ENCODE measurements around the gene DNAH6. TPM values are rescaled to one million over a fixed set of nuclear protein-coding genes. Genes with fewer than 3 reads are reported as not detected.

The DNAH6 gene
- total RNA-seq, 1 experiment from 2014 or later = 1.6 TPM

DNA sequence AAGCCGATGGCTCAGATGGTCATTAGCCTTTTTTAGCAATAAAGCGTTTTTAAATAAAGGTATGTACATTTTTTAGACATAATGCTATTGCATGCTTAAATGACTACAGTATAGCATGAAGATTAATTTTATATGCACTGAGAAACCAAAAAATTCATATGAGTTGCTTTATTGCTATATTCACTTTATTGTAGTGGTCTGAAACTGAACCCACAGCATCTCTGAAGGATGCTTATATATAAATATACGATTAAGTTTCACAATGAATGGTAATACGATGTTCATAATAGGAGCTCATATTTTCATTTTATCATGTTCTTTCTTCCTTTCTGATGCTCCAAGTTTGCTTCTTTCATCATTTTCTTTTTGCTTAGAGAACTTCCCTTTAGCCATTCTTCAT is 132.8 kb downstream of the DNAH6 start:
- POLR2A ChIA-PET = no interaction called here
- no TSS peak for BruUV-seq (replicated peaks)
- Histone ChIP-seq H3K79me2 (ENCODE audit: insufficient read depth, low read length) (no peaks in the 10 kb centered on the region), H3K9me2 (ENCODE audit: insufficient read depth) (no peaks in the 10 kb centered on the region), H3K27me3 (ENCODE audit: insufficient read depth, low read length) (no peaks in the 10 kb centered on the region), H3K27ac (ENCODE audit: low read depth, low read length) (no peak overlapping the region), H4K20me1 (ENCODE audit: insufficient read depth) (no peaks in the 10 kb centered on the region), H3K36me3 (ENCODE audit: control insufficient read depth in 1 of 2, insufficient read depth in 2 of 2, low read length in 2 of 2) (no peaks in the 10 kb centered on the region), H3K4me1 (ENCODE audit: control insufficient read depth in 1 of 2, insufficient read depth in 2 of 2, low read length in 2 of 2) (no peaks in the 10 kb centered on the region), H3K9ac (ENCODE audit: low read length) (no peak overlapping the region), H3K9me3 (ENCODE audit: control insufficient read depth in 1 of 2, insufficient read depth in 1 of 2, low read depth in 1 of 2, low read length in 2 of 2) (no peaks in the 10 kb centered on the region), H2AFZ (ENCODE audit: low read depth, low read length, poor library complexity, severe bottlenecking) (no peak overlapping the region), H3K4me2 (ENCODE audit: low read length) (no peak overlapping the region), H3K4me3 (replicated peaks in 1 of 2; ENCODE audit: low read depth in 1 of 2, low read length in 2 of 2) (no peak overlapping the region)
- intact Hi-C loops (cut with micrococcal nuclease) = no loop called here
- ATAC-seq (no peak), DNase-seq (ENCODE audit: low read depth, low spot score) (no peak)
- RAD21 ChIA-PET (ENCODE audit: low non-redundant PET in 1 of 2, low total read pairs in 2 of 2, uncharacterized antibody in 2 of 2, unreplicated experiment in 2 of 2) = no interaction called here
- TF ChIP-seq POLR2AphosphoS5 (IDR thresholded peaks at IDR 0.05; ENCODE audit: low read depth, low read length) = no peak
- no peak for TF ChIP-seq SIN3A (IDR thresholded peaks at IDR 0.05; ENCODE audit: low read depth)
- no peak for TF ChIP-seq POLR2A (IDR thresholded peaks at IDR 0.05; ENCODE audit: borderline replicate concordance, extremely low read depth, insufficient read depth, insufficient read length)
- no peak for TF ChIP-seq EZH2 (IDR thresholded peaks at IDR 0.05)
- TF ChIP-seq, protein P1, sequence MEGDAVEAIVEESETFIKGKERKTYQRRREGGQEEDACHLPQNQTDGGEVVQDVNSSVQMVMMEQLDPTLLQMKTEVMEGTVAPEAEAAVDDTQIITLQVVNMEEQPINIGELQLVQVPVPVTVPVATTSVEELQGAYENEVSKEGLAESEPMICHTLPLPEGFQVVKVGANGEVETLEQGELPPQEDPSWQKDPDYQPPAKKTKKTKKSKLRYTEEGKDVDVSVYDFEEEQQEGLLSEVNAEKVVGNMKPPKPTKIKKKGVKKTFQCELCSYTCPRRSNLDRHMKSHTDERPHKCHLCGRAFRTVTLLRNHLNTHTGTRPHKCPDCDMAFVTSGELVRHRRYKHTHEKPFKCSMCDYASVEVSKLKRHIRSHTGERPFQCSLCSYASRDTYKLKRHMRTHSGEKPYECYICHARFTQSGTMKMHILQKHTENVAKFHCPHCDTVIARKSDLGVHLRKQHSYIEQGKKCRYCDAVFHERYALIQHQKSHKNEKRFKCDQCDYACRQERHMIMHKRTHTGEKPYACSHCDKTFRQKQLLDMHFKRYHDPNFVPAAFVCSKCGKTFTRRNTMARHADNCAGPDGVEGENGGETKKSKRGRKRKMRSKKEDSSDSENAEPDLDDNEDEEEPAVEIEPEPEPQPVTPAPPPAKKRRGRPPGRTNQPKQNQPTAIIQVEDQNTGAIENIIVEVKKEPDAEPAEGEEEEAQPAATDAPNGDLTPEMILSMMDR (IDR thresholded peaks at IDR 0.05 in 2 of 3, conservative IDR thresholded peaks at IDR 0.05 in 1 of 3; ENCODE audit: borderline replicate concordance in 1 of 3, insufficient read depth in 1 of 3, low read depth in 2 of 3, low read length in 2 of 3) = no peak
- TF ChIP-seq ZFX (IDR thresholded peaks at IDR 0.05) = no peak
- no peak for TF ChIP-seq ZNF274 (IDR thresholded peaks at IDR 0.05; ENCODE audit: low read depth, low read length)
- no peak for TF ChIP-seq SP1 (IDR thresholded peaks at IDR 0.05; ENCODE audit: low read depth)
- no peak for TF ChIP-seq YY1 (IDR thresholded peaks at IDR 0.05; ENCODE audit: extremely low read depth, insufficient replicate concordance, low read depth, low read length)
- CTCF ChIA-PET = no interaction called here
